IMR-90 (cell line): Measurements from ENCODE around the gene HNRNPC. TPM values are rescaled to one million over a fixed set of nuclear protein-coding genes. Genes with fewer than 3 reads are reported as not detected.

ENCODE experiments used
- ATAC-seq: fragments of 200-7000 bp; cut with Tn5 transposase; 2 replicates; pipeline ENCODE4 v1.9.1; 2020; ENCODE audit warnings: low read depth, mild to moderate bottlenecking, moderate library complexity
- BruUV-seq: library from RNA; stranded (reverse); fragments of 400-500 nt; replicated peaks from 2 replicates; lab custom pipeline; 2021; lab: Mats Ljungman, UMichigan
- CTCF ChIA-PET: fragments of 300-600 bp; formaldehyde crosslinking; extraction: SDS; loops from one replicate; lab custom pipeline; 2021; ENCODE audit warnings: antibody characterized with exemption; lab: Yijun Ruan, JAX
- POLR2A ChIA-PET: fragments of 300-600 bp; sonication (Branson Sonifier 250); formaldehyde crosslinking; loops from one replicate; lab custom pipeline; 2022; ENCODE audit warnings: antibody characterized with exemption; ENCODE audit not compliant: unreplicated experiment; lab: Charles Lee
- DNase-seq: peaks from one replicate; pipeline ENCODE4 v3.0.0; 2013
- H2AFZ ChIP-seq: replicated peaks from 2 replicates; pipeline ENCODE3; 2013; ENCODE audit warnings: low read length, mild to moderate bottlenecking; ENCODE audit not compliant: poor library complexity
- H2AK5ac ChIP-seq: 2 replicates; pipeline ENCODE4 v1.6.1; 2013; ENCODE audit warnings: low read depth, low read length, inconsistent platforms
- H2AK9ac ChIP-seq: replicated peaks from 2 replicates; pipeline ENCODE3; 2013; ENCODE audit warnings: mild to moderate bottlenecking, low read depth, low read length, moderate library complexity; ENCODE audit not compliant: poor library complexity
- H2BK120ac ChIP-seq: 2 replicates; pipeline ENCODE4 v1.6.1; 2013; ENCODE audit warnings: low read depth, low read length, inconsistent platforms
- H2BK15ac ChIP-seq: 3 replicates; pipeline ENCODE4 v1.6.1; 2013; ENCODE audit warnings: low read depth, low read length, inconsistent platforms
- H2BK20ac ChIP-seq: 2 replicates; pipeline ENCODE4 v1.6.1; 2013; ENCODE audit warnings: low read depth, mild to moderate bottlenecking, inconsistent platforms, low read length, moderate library complexity
- H2BK5ac ChIP-seq: 2 replicates; pipeline ENCODE4 v1.6.1; 2013; ENCODE audit warnings: mild to moderate bottlenecking, low read depth, low read length, inconsistent platforms; ENCODE audit not compliant: poor library complexity, severe bottlenecking
- H3K14ac ChIP-seq: replicated peaks from 2 replicates; pipeline ENCODE4 v1.6.1; 2013; ENCODE audit warnings: low read depth, low read length, inconsistent platforms
- H3K18ac ChIP-seq: 2 replicates; pipeline ENCODE4 v1.6.1; 2013; ENCODE audit warnings: low read depth, low read length, control low read depth
- H3K23ac ChIP-seq: 2 replicates; pipeline ENCODE4 v1.6.1; 2013; ENCODE audit warnings: low read depth, low read length, inconsistent platforms
- H3K27ac ChIP-seq: 2 replicates; pipeline ENCODE4 v1.5.1; 2013; ENCODE audit warnings: mild to moderate bottlenecking, control low read depth, low read length; ENCODE audit not compliant: insufficient read depth
- H3K27me3 ChIP-seq: 2 replicates; pipeline ENCODE4 v1.6.1; 2013; ENCODE audit warnings: low read length; ENCODE audit not compliant: control insufficient read depth, insufficient read depth
- H3K36me3 ChIP-seq: 2 replicates; pipeline ENCODE4 v1.6.1; 2013; ENCODE audit warnings: low read length, mixed read lengths; ENCODE audit not compliant: control insufficient read depth, insufficient read depth
- H3K4ac ChIP-seq: 2 replicates; pipeline ENCODE4 v1.6.1; 2013; ENCODE audit warnings: low read depth, low read length, inconsistent platforms
- H3K4me1 ChIP-seq: 2 replicates; pipeline ENCODE4 v1.6.1; 2013; ENCODE audit warnings: low read length, mixed read lengths; ENCODE audit not compliant: control insufficient read depth, insufficient read depth
- H3K4me2 ChIP-seq: 2 replicates; pipeline ENCODE4 v1.6.1; 2013; ENCODE audit warnings: low read depth, mild to moderate bottlenecking, control low read depth, low read length, moderate library complexity
- H3K4me3 ChIP-seq: 2 replicates; pipeline ENCODE4 v1.5.1; 2013; ENCODE audit warnings: low read depth, mild to moderate bottlenecking, control low read depth, low read length, moderate library complexity; ENCODE audit not compliant: insufficient read depth
- H3K56ac ChIP-seq: 2 replicates; pipeline ENCODE4 v1.6.1; 2013; ENCODE audit warnings: low read length, inconsistent platforms; ENCODE audit not compliant: insufficient read depth; ENCODE audit errors: extremely low read depth
- H3K79me1 ChIP-seq, 2 experiments: 2 replicates each; pipeline ENCODE4 v1.6.1; 2013; ENCODE audit warnings: low read length in 2 of 2, inconsistent platforms in 1 of 2, low read depth in 1 of 2
- H3K9ac ChIP-seq: 2 replicates; pipeline ENCODE4 v1.6.1; 2013; ENCODE audit warnings: low read depth, low read length, control low read depth
- H3K9me1 ChIP-seq: 2 replicates; pipeline ENCODE4 v1.6.1; 2013; ENCODE audit warnings: low read length, inconsistent platforms; ENCODE audit not compliant: insufficient read depth
- H3K9me3 ChIP-seq: 2 replicates; pipeline ENCODE4 v1.6.1; 2013; ENCODE audit warnings: low read length; ENCODE audit not compliant: control insufficient read depth, insufficient read depth
- H4K20me1 ChIP-seq: 2 replicates; pipeline ENCODE4 v1.6.1; 2013; ENCODE audit warnings: low read length, inconsistent platforms; ENCODE audit not compliant: insufficient read depth
- H4K5ac ChIP-seq: 2 replicates; pipeline ENCODE4 v1.6.1; 2013; ENCODE audit warnings: mild to moderate bottlenecking, low read depth, low read length, control low read depth
- H4K8ac ChIP-seq, 2 experiments: 2 replicates each; pipeline ENCODE4 v1.6.1; 2013; ENCODE audit warnings: low read depth in 2 of 2, low read length in 2 of 2, control low read depth in 1 of 2, inconsistent platforms in 1 of 2
- H4K91ac ChIP-seq: 2 replicates; pipeline ENCODE4 v1.6.1; 2013; ENCODE audit warnings: low read depth, low read length, inconsistent platforms; ENCODE audit not compliant: insufficient read depth
- BHLHE40 ChIP-seq: fragments of 150-350 bp; IDR thresholded peaks from 2 replicates; pipeline ENCODE4 v1.6.1; 2016; ENCODE audit warnings: mild to moderate bottlenecking, low read depth, low read length
- CEBPB ChIP-seq: IDR thresholded peaks from 2 replicates; pipeline ENCODE4 v1.6.1; 2012; ENCODE audit warnings: low read depth, low read length, improper control_type of control experiment
- CTCF ChIP-seq: conservative IDR thresholded peaks from 2 replicates; pipeline ENCODE4 v1.5.1; 2012; ENCODE audit warnings: mild to moderate bottlenecking, low read depth, low read length, improper control_type of control experiment
- FOS ChIP-seq: fragments of 150-350 bp; IDR thresholded peaks from 2 replicates; pipeline ENCODE4 v1.6.1; 2016; ENCODE audit warnings: low read depth, low read length
- MAFK ChIP-seq: IDR thresholded peaks from 2 replicates; pipeline ENCODE4 v1.6.1; 2012; ENCODE audit warnings: low read depth, low read length, improper control_type of control experiment
- POLR2A ChIP-seq: IDR thresholded peaks from 2 replicates; pipeline ENCODE4 v1.6.1; 2012; ENCODE audit warnings: mild to moderate bottlenecking, low read depth, low read length
- RCOR1 ChIP-seq: IDR thresholded peaks from 2 replicates; pipeline ENCODE4 v1.6.1; 2012; ENCODE audit warnings: mild to moderate bottlenecking, low read length, improper control_type of control experiment; ENCODE audit not compliant: insufficient replicate concordance
- RFX5 ChIP-seq: IDR thresholded peaks from 2 replicates; pipeline ENCODE4 v1.8.0; 2012; ENCODE audit warnings: low read depth, mild to moderate bottlenecking, low read length, moderate library complexity
- WGBS, 2 experiments: methylation state at CpG; one replicate each; pipeline versions ENCODE4 v1.1.5 to v1.1.7; 2013; ENCODE audit warnings: missing lambda C conversion rate in 2 of 2; ENCODE audit not compliant: insufficient read length in 1 of 2; ENCODE audit errors: extremely low coverage in 2 of 2; 5-methylcytosine and 5-hydroxymethylcytosine counted together
- dilution Hi-C: fragments of 300-500 bp; cut with HindIII; formaldehyde crosslinking; loops from one replicate; pipeline ENCODE4 v1.14.3; 2018; ENCODE audit warnings: low sequenced_read_pairs; ENCODE audit not compliant: unreplicated experiment
- in situ Hi-C: fragments of 300-500 bp; cut with MboI; formaldehyde crosslinking; loops from 3 replicates; pipeline ENCODE4 v1.14.3; 2019; ENCODE audit warnings: low sequenced_read_pairs, inconsistent platforms, mixed read lengths
- intact Hi-C: fragments of 100-400 bp; cut with micrococcal nuclease; formaldehyde crosslinking; loops from 2 replicates; pipeline ENCODE4 v1.10.0; 2022
- polyA plus RNA-seq, 3 experiments: library from polyadenylated mRNA; depleted of rRNA; stranded (reverse); fragments of >200 nt; gene quantifications; 2 replicates each; pipeline ENCODE4 v1.2.3, GENCODE V29; 2012; ENCODE audit warnings: low replicate concordance in 1 of 3
- total RNA-seq: library from RNA; depleted of rRNA; stranded (reverse); fragments of >200 nt; gene quantifications from 2 replicates; pipeline ENCODE4 v1.2.3, GENCODE V29; 2012

HNRNPC gene
- total and polyA plus RNA-seq, 2 of the 4 experiments (the other 2 are of a cell fraction): 308 to 615 TPM

GRCh38 chr14:21244544-21244943 lies 24.7 kb downstream of the HNRNPC start:
- ChIA-PET POLR2A (no interaction called here), CTCF (no interaction called here)
- H3K9me1 ChIP-seq: peaks cover 4% of the 10 kb centered on the region
- no peak overlapping the region for H4K5ac ChIP-seq
- in situ Hi-C loops: no loop called here
- H2AFZ ChIP-seq: no peak overlapping the region
- H2BK15ac ChIP-seq: no peak overlapping the region
- TF ChIP-seq CEBPB: peak; percentile 73
- no peak for TF ChIP-seq MAFK
- TF ChIP-seq CTCF: no peak
- no peak for TF ChIP-seq POLR2A
- no peak for TF ChIP-seq RFX5
- no peak for TF ChIP-seq FOS
- TF ChIP-seq BHLHE40: no peak
- TF ChIP-seq RCOR1: no peak
- no peak overlapping the region for H4K8ac ChIP-seq
- no peak overlapping the region for H4K91ac ChIP-seq
- DNase-seq: no peak
- intact Hi-C loops: loop anchor here (10.0 kb wide), 1 partner anchor 310 kb away; no protein-coding TSS in a partner anchor
- H3K14ac ChIP-seq: no peak overlapping the region
- no peak overlapping the region for H3K4me3 ChIP-seq
- no peak overlapping the region for H2AK9ac ChIP-seq
- peaks cover 97% of the 10 kb centered on the region for H4K20me1 ChIP-seq
- H2BK20ac ChIP-seq: no peak overlapping the region
- WGBS, 2 experiments: 90% methylated on average over 2 of the region's 7 CpGs; no CpG with 5 or more reads in 1 of the 2 experiments
- no peak overlapping the region for H3K4me2 ChIP-seq
- dilution Hi-C loops: no loop called here
- no peak overlapping the region for H2BK120ac ChIP-seq
- peaks cover 8 to 48% of the 10 kb centered on the region in 2 experiments; a peak in 3 of 4 replicates for H3K79me1 ChIP-seq
- no TSS peak for BruUV-seq
- ATAC-seq: no peak
- H3K9ac ChIP-seq: no peak overlapping the region
- H3K56ac ChIP-seq: no peak overlapping the region
- peaks cover 3% of the 10 kb centered on the region; the same call in 1 of the 2 replicates for H3K4me1 ChIP-seq
- no peak overlapping the region for H3K23ac ChIP-seq
- H3K27ac ChIP-seq: no peak overlapping the region
- no peaks in the 10 kb centered on the region for H3K9me3 ChIP-seq
- no peaks in the 10 kb centered on the region for H3K27me3 ChIP-seq
- H2BK5ac ChIP-seq: no peak overlapping the region
- peaks cover 37% of the 10 kb centered on the region for H3K36me3 ChIP-seq
- H3K4ac ChIP-seq: no peak overlapping the region
- no peak overlapping the region for H2AK5ac ChIP-seq
- no peak overlapping the region for H3K18ac ChIP-seq
